ENCODE measurements around the gene TP53I11. TPM values are rescaled to one million over a fixed set of nuclear protein-coding genes. Genes with fewer than 3 reads are reported as not detected.

TP53I11 gene
- total RNA-seq, 1 donor from 2014 or later: 83.6 TPM

DNA sequence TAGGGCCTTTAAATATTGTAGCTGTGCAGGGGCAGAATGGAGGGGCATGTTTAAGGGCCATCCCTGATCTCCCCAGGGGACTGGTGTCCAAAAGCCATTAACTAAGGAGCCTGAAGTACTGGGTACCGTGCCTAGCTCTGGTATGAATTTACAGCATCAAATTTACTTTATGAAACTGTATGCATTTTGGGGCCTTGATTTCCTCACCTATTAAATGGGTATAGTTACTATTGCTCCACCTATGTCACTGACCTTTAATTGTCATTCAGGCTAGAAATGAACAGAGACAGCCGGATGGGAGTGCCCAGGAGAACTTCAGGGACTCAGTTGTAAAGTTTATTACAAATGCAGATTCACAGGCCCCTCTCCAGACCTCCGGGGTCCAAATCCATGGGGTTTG is 11.8 kb upstream of the TP53I11 start:
- no peaks in the 10 kb centered on the region for H3K36me3 Mint-ChIP-seq (ENCODE audit: low read depth)
- no peak overlapping the region for H3K4me3 Mint-ChIP-seq
- H3K9me3 Mint-ChIP-seq: no peaks in the 10 kb centered on the region
- TF ChIP-seq, protein P1, sequence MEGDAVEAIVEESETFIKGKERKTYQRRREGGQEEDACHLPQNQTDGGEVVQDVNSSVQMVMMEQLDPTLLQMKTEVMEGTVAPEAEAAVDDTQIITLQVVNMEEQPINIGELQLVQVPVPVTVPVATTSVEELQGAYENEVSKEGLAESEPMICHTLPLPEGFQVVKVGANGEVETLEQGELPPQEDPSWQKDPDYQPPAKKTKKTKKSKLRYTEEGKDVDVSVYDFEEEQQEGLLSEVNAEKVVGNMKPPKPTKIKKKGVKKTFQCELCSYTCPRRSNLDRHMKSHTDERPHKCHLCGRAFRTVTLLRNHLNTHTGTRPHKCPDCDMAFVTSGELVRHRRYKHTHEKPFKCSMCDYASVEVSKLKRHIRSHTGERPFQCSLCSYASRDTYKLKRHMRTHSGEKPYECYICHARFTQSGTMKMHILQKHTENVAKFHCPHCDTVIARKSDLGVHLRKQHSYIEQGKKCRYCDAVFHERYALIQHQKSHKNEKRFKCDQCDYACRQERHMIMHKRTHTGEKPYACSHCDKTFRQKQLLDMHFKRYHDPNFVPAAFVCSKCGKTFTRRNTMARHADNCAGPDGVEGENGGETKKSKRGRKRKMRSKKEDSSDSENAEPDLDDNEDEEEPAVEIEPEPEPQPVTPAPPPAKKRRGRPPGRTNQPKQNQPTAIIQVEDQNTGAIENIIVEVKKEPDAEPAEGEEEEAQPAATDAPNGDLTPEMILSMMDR (conservative IDR thresholded peaks at IDR 0.05): no peak
- H3K27ac Mint-ChIP-seq (ENCODE audit: unreplicated experiment): no peak overlapping the region
- no peak for DNase-seq (ENCODE audit: low read depth, low spot score)
- peaks cover 76% of the 10 kb centered on the region for H3K4me1 Mint-ChIP-seq
- peaks cover 22% of the 10 kb centered on the region for H3K27me3 Mint-ChIP-seq (ENCODE audit: low read depth)

DNA sequence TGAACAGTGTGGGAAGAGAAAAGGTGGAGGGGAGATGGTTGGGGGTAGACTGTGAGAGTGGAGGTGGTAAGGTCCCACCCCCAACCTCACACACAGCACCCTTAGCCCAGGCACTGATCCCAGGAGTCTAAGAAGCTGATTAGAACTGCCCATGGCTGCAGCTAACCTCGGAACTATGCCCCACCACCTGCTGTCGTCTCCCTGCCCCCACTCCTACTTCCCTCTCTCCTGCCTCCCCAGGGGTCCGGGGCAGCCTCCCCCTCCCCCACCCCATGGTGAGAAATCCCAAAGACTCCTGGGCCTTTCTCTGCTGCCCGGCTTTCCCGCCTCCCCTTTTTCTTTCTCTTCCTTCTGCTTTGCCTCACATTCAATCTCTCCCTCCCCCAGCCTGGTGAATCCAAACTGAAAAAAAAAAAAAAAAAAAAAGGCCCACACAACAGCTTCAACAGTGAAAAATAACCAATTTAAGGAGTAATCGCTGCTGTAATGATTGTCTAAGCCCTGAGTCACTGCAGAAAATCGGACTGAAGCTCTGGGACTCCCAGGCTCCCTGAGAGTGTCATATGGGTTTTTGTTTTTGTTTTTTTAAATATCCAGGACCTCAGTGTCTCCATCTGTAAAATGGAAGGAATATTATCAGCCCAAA is 9.6 kb upstream of the TP53I11 start:
- Mint-ChIP-seq H3K36me3 (ENCODE audit: low read depth) (no peaks in the 10 kb centered on the region), H3K27ac (ENCODE audit: unreplicated experiment) (no peak overlapping the region), H3K9me3 (no peaks in the 10 kb centered on the region), H3K27me3 (ENCODE audit: low read depth) (peaks cover 35% of the 10 kb centered on the region), H3K4me3 (no peak overlapping the region), H3K4me1 (peaks cover 82% of the 10 kb centered on the region)
- DNase-seq (ENCODE audit: low read depth, low spot score): no peak
- TF ChIP-seq, protein P1 (conservative IDR thresholded peaks at IDR 0.05): no peak

DNA sequence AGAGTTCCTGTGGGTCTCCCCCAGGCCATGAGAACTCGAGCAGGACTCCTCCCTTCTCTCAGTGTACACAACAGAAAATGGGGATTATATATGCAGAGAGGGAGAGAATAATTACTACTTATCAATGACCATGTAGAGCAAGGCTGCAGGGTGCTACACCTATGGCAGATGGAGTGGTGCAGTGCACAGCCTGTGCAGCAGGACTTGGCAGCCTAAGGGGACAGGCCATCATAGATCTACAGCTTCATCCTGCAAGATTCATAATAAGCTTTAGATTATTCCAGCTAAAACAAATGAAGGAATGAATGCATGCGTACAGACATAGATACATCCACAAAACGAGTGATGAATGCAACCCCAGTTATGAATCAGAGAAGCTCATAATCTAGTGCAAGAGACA is 8.4 kb upstream of the TP53I11 start:
- Mint-ChIP-seq H3K27me3 (ENCODE audit: low read depth) (peaks cover 43% of the 10 kb centered on the region), H3K4me3 (peak overlapping the region; percentile 36), H3K27ac (ENCODE audit: unreplicated experiment) (no peak overlapping the region), H3K36me3 (ENCODE audit: low read depth) (no peaks in the 10 kb centered on the region), H3K9me3 (no peaks in the 10 kb centered on the region), H3K4me1 (peaks cover 81% of the 10 kb centered on the region)
- DNase-seq (ENCODE audit: low read depth, low spot score): no peak
- TF ChIP-seq, protein P1 (conservative IDR thresholded peaks at IDR 0.05): no peak

DNA sequence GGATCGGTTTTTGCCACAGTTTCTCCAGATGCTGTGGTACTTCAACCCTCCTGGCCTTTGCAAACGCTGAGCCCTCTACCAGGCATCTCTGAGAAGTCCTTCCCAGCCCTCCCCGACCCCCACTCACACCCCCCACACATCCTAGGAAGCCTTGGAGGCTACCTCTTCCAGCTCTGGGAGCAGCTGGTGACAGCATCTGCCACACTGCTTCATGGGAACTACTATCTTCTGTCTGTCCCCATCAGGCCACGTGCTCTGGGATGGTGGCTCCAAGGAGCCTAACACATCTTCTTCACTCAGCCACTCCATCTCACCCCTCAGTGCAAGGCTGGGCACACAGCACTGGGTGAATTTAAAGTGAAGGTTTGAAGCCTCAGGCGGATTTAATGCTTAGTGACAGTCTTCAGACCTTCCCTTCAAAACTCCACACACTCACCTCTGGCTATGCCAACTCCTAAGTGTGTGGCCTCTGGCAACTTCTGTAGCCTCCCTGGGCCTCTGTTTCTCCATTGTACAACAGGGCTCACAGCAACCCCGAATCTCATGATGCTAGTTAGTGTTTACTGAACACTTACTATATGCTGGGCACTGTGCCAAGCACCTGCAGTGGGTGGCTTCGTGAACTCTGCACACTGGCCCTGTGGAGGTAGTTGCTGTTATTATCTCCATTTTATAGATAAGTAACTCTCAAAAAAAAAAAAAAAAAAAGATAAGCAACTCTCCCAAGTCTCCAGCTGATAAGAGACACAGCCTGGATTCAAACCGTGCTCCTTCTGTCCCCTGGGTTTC is 7.3 kb upstream of the TP53I11 start:
- H3K36me3 Mint-ChIP-seq (ENCODE audit: low read depth): no peaks in the 10 kb centered on the region
- no peaks in the 10 kb centered on the region for H3K9me3 Mint-ChIP-seq
- TF ChIP-seq, protein P1 (conservative IDR thresholded peaks at IDR 0.05): no peak
- H3K27me3 Mint-ChIP-seq (ENCODE audit: low read depth): peaks cover 43% of the 10 kb centered on the region
- DNase-seq (ENCODE audit: low read depth, low spot score): no peak
- H3K4me3 Mint-ChIP-seq: no peak overlapping the region
- no peak overlapping the region for H3K27ac Mint-ChIP-seq (ENCODE audit: unreplicated experiment)
- H3K4me1 Mint-ChIP-seq: peaks cover 80% of the 10 kb centered on the region

DNA sequence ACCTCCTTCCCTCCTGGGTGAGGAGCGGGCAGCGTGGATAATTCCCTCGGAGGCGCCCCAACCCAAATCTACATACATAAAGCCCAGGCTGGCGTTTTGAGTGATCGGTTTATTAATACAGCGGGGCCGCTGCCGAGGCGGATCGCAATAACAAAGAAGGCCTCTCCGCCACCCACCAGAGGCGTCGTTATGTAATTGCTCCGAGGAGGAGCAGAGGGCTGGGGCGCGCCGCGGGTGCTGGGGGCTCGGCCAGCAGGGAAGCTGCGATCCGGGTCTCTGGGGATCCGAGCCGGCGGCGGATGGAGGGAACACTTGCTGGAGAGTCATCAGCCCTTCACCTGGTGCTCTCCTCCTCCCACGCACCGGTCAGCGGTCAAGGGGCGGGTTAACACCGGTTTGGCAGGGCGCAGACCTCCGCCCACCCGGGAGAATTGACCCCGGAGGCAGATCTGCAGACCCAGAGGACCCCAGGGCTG is 6.4 kb upstream of the TP53I11 start:
- DNase-seq (ENCODE audit: low read depth, low spot score): peak; percentile 38
- H3K4me1 Mint-ChIP-seq: peaks cover 71% of the 10 kb centered on the region
- H3K9me3 Mint-ChIP-seq: no peaks in the 10 kb centered on the region
- H3K36me3 Mint-ChIP-seq (ENCODE audit: low read depth): no peaks in the 10 kb centered on the region
- TF ChIP-seq, protein P1 (conservative IDR thresholded peaks at IDR 0.05): no peak
- peaks cover 43% of the 10 kb centered on the region for H3K27me3 Mint-ChIP-seq (ENCODE audit: low read depth)
- no peak overlapping the region for H3K27ac Mint-ChIP-seq (ENCODE audit: unreplicated experiment)
- H3K4me3 Mint-ChIP-seq: peak overlapping the region; percentile 74
